Measurements from ENCODE around the gene TCL1B.

DNA sequence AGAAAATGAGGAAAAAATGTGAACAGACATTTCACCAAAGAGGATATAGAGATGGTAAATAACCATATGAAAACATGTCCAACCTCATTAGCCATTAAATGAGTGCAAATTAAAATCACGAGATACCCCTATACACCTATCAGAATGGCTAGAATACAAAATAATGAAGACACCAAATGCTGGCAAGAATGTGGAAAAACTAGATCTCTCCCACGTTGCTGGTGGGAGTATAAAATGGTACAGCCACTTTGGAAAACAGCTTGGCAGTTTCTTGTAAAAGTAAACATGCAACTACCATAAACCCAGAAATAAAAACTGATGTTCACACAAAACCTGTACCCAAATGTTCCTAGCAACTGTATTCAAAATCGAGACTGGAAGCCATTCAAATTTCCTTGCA is 38.3 kb upstream of the TCL1B start:
- TF ChIP-seq CBX2 (IDR thresholded peaks at IDR 0.05; ENCODE audit: borderline replicate concordance, low read depth) (no peak), POLR2A (IDR thresholded peaks at IDR 0.05; ENCODE audit: low read length) (no peak), EP300 (IDR thresholded peaks at IDR 0.05) (no peak), MYC (IDR thresholded peaks at IDR 0.05; ENCODE audit: borderline replicate concordance, low read length) (no peak), RFX5 (IDR thresholded peaks at IDR 0.05) (no peak)
- TF ChIP-seq, protein P1, sequence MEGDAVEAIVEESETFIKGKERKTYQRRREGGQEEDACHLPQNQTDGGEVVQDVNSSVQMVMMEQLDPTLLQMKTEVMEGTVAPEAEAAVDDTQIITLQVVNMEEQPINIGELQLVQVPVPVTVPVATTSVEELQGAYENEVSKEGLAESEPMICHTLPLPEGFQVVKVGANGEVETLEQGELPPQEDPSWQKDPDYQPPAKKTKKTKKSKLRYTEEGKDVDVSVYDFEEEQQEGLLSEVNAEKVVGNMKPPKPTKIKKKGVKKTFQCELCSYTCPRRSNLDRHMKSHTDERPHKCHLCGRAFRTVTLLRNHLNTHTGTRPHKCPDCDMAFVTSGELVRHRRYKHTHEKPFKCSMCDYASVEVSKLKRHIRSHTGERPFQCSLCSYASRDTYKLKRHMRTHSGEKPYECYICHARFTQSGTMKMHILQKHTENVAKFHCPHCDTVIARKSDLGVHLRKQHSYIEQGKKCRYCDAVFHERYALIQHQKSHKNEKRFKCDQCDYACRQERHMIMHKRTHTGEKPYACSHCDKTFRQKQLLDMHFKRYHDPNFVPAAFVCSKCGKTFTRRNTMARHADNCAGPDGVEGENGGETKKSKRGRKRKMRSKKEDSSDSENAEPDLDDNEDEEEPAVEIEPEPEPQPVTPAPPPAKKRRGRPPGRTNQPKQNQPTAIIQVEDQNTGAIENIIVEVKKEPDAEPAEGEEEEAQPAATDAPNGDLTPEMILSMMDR (IDR thresholded peaks at IDR 0.05), result no peak
